Parathyroid adenoma (tissue), 2 donors: ENCODE measurements around the gene ADCY6.

ENCODE experiments used
- H2AFZ ChIP-seq: fragments of 300-600 bp; sonication (generic); one replicate; pipeline ENCODE4 v1.7.0; 2017; ENCODE audit warnings: antibody characterized with exemption, mild to moderate bottlenecking
- H3K27ac ChIP-seq: fragments of 300-600 bp; sonication (generic); one replicate; pipeline ENCODE4 v1.7.0; 2017
- H3K27me3 ChIP-seq: fragments of 300-600 bp; sonication (generic); one replicate; pipeline ENCODE4 v1.7.0; 2017; ENCODE audit warnings: low read length; ENCODE audit not compliant: control insufficient read depth, insufficient read depth
- H3K36me3 ChIP-seq: fragments of 300-600 bp; sonication (generic); one replicate; pipeline ENCODE4 v1.7.0; 2017; ENCODE audit warnings: low read length; ENCODE audit not compliant: control insufficient read depth, insufficient read depth
- H3K4me1 ChIP-seq: fragments of 300-600 bp; sonication (generic); one replicate; pipeline ENCODE4 v1.7.0; 2017; ENCODE audit warnings: control low read depth
- H3K4me2 ChIP-seq: fragments of 300-600 bp; sonication (generic); one replicate; pipeline ENCODE4 v1.7.0; 2017; ENCODE audit warnings: low read length
- H3K4me3 ChIP-seq: fragments of 300-600 bp; sonication (generic); one replicate; pipeline ENCODE4 v1.7.0; 2017; ENCODE audit warnings: low read depth, low read length
- H3K79me2 ChIP-seq: fragments of 300-600 bp; sonication (generic); one replicate; pipeline ENCODE4 v1.7.0; 2017; ENCODE audit warnings: control low read depth
- H3K9ac ChIP-seq: fragments of 300-600 bp; sonication (generic); one replicate; pipeline ENCODE4 v1.7.0; 2017; ENCODE audit warnings: mild to moderate bottlenecking
- H3K9me3 ChIP-seq: fragments of 300-600 bp; sonication (generic); one replicate; pipeline ENCODE4 v1.7.0; 2017; ENCODE audit warnings: low read length; ENCODE audit not compliant: control insufficient read depth
- CTCF ChIP-seq: fragments of 300-600 bp; sonication (generic); IDR thresholded peaks from one replicate; pipeline ENCODE4 v1.7.0; 2017; ENCODE audit warnings: antibody characterized with exemption, mild to moderate bottlenecking
- donor health status: primary hyperparathyroidism.

ADCY6 gene

GRCh38 chr12:48800971-48801370, 12.1 kb upstream of the ADCY6 start:
- Histone ChIP-seq H3K9ac (no peak overlapping the region), H3K79me2 (no peaks in the 10 kb centered on the region), H3K27me3 (no peaks in the 10 kb centered on the region), H3K9me3 (no peaks in the 10 kb centered on the region), H3K36me3 (no peaks in the 10 kb centered on the region), H3K4me2 (no peak overlapping the region), H3K4me3 (no peak overlapping the region), H3K4me1 (no peaks in the 10 kb centered on the region), H3K27ac (no peak overlapping the region), H2AFZ (no peak overlapping the region)
- no peak for TF ChIP-seq CTCF

DNA sequence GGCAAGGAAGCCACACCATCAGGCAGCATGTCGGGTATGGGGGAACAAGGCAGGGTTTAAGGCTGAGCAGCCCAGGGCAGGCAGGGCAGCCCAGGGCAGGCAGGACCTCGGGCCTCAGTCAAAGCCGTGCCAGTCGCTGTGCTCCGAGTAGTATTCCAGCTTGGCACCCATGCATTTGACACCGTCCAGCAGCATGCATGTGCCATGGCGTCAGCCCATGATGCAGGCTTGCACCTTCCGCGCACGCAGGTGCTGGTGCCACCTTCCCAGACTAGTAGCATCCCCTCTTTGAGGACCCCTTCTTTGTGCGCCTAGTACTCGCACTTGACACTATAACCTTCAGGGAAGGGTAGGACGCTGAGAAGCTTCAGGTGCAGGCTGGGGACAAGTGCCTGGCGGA, 11.6 kb upstream of the ADCY6 start:
- Histone ChIP-seq H3K4me1 (no peaks in the 10 kb centered on the region), H3K9ac (no peak overlapping the region), H3K27ac (no peak overlapping the region), H3K9me3 (no peaks in the 10 kb centered on the region), H2AFZ (no peak overlapping the region), H3K4me2 (no peak overlapping the region), H3K79me2 (no peaks in the 10 kb centered on the region), H3K36me3 (no peaks in the 10 kb centered on the region), H3K27me3 (no peaks in the 10 kb centered on the region), H3K4me3 (no peak overlapping the region)
- no peak for TF ChIP-seq CTCF

DNA sequence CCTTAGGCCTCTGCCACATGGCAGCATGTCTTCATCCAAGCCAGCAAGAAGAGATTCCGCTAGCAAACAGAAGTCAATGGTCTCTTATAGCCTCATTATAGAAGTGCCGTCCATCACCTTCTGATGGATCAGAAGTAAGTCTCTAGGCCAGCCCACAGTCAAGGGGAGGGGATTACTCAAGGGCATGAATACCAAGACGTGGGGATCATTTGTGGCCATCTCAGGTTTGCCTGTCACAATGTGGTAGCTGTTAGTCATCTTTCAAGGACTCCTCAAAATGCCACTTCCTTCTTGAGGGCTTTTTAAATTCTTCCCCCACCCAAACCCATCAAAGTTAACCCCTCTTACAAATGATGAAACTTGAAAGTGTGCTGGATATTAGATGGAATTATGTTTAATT, 8.1 kb upstream of the ADCY6 start:
- H3K4me2 ChIP-seq = no peak overlapping the region
- no peaks in the 10 kb centered on the region for H3K79me2 ChIP-seq
- H3K36me3 ChIP-seq = no peaks in the 10 kb centered on the region

GRCh38 chr12:48795550-48796455, 6.9 kb upstream of the ADCY6 start:
- TF ChIP-seq CTCF = peak; percentile 97
- H3K36me3 ChIP-seq = no peaks in the 10 kb centered on the region
- H3K79me2 ChIP-seq = no peaks in the 10 kb centered on the region
- no peak overlapping the region for H3K4me2 ChIP-seq
- no peaks in the 10 kb centered on the region for H3K27me3 ChIP-seq
- H2AFZ ChIP-seq = peak overlapping the region; percentile 0
- no peak overlapping the region for H3K27ac ChIP-seq
- no peaks in the 10 kb centered on the region for H3K9me3 ChIP-seq
- no peaks in the 10 kb centered on the region for H3K4me1 ChIP-seq
- no peak overlapping the region for H3K4me3 ChIP-seq
- no peak overlapping the region for H3K9ac ChIP-seq

More for the DNA sequence above, 8.1 kb upstream of the ADCY6 start:
- no peak for TF ChIP-seq CTCF
- Histone ChIP-seq H3K4me3 (no peak overlapping the region), H3K9me3 (no peaks in the 10 kb centered on the region), H3K9ac (no peak overlapping the region), H3K27me3 (no peaks in the 10 kb centered on the region), H3K4me1 (no peaks in the 10 kb centered on the region), H3K27ac (no peak overlapping the region), H2AFZ (no peak overlapping the region)

- Histone ChIP-seq H3K79me2 (peaks cover 2% of the 10 kb centered on the region), H3K4me2 (no peak overlapping the region), H3K4me3 (no peak overlapping the region), H3K4me1 (no peaks in the 10 kb centered on the region), H3K36me3 (no peaks in the 10 kb centered on the region), H2AFZ (no peak overlapping the region), H3K9me3 (no peaks in the 10 kb centered on the region), H3K9ac (no peak overlapping the region), H3K27me3 (no peaks in the 10 kb centered on the region), H3K27ac (no peak overlapping the region)
- TF ChIP-seq CTCF = no peak
Measured at GRCh38 chr12:48794870-48795269, 6.0 kb upstream of the ADCY6 start.
